SK-N-SH treated with all-trans-retinoic acid at 6 μM for 48 hours (cell line): ENCODE results near the gene ZNF618.

Source experiments
- ARNTL ChIP-seq: fragments of 450-650 bp; formaldehyde crosslinking; IDR thresholded peaks from 2 replicates; pipeline ENCODE4 v1.5.0; 2020; ENCODE audit warnings: low read depth, mild to moderate bottlenecking, moderate library complexity, borderline replicate concordance
- ESRRG ChIP-seq: fragments of 250-450 bp; sonication (Bioruptor Pico); IDR thresholded peaks from 2 replicates; pipeline ENCODE4 v1.6.1; 2021; ENCODE audit warnings: mild to moderate bottlenecking
- GLIS3 ChIP-seq: fragments of 250-450 bp; sonication (Bioruptor Pico); IDR thresholded peaks from 2 replicates; pipeline ENCODE4 v1.5.0; 2020; ENCODE audit warnings: mild to moderate bottlenecking, moderate library complexity
- ISL1 ChIP-seq: fragments of 250-450 bp; sonication (Bioruptor Pico); IDR thresholded peaks from 2 replicates; pipeline ENCODE4 v2.1.2; 2022; ENCODE audit warnings: mild to moderate bottlenecking, moderate library complexity
- OSR1 ChIP-seq: fragments of 250-450 bp; sonication (Bioruptor Pico); IDR thresholded peaks from 2 replicates; pipeline ENCODE4 v1.8.0; 2022; ENCODE audit warnings: moderate library complexity, mild to moderate bottlenecking, inconsistent platforms
- PATZ1 ChIP-seq: fragments of 250-450 bp; sonication (Bioruptor Pico); IDR thresholded peaks from 2 replicates; pipeline ENCODE4 v1.8.0; 2020; ENCODE audit warnings: mild to moderate bottlenecking, moderate library complexity, borderline replicate concordance
- POU6F1 ChIP-seq: fragments of 250-450 bp; sonication (Bioruptor Pico); IDR thresholded peaks from 2 replicates; pipeline ENCODE4 v1.8.0; 2021; ENCODE audit warnings: low read depth, mild to moderate bottlenecking, moderate library complexity, borderline replicate concordance
- PPARA ChIP-seq: fragments of 250-450 bp; sonication (Bioruptor Pico); IDR thresholded peaks from 2 replicates; pipeline ENCODE4 v1.5.0; 2020; ENCODE audit warnings: mild to moderate bottlenecking, borderline replicate concordance
- RARB ChIP-seq: fragments of 250-450 bp; sonication (Bioruptor Pico); IDR thresholded peaks from 2 replicates; pipeline ENCODE4 v1.8.0; 2021; ENCODE audit warnings: mild to moderate bottlenecking, moderate library complexity
- TOX ChIP-seq: fragments of 250-450 bp; sonication (Bioruptor Pico); IDR thresholded peaks from 2 replicates; pipeline ENCODE4 v1.8.0; 2021; ENCODE audit warnings: mild to moderate bottlenecking, moderate library complexity, borderline replicate concordance
- ZFP30 ChIP-seq: fragments of 450-650 bp; formaldehyde crosslinking; IDR thresholded peaks from 2 replicates; pipeline ENCODE4 v1.5.0; 2022; ENCODE audit warnings: mild to moderate bottlenecking, moderate library complexity
- ZNF565 ChIP-seq: fragments of 450-650 bp; formaldehyde crosslinking; conservative IDR thresholded peaks from 2 replicates; pipeline ENCODE4 v1.5.0; 2020; ENCODE audit warnings: low read depth, mild to moderate bottlenecking, moderate library complexity
- ZNF8 ChIP-seq: fragments of 450-650 bp; formaldehyde crosslinking; IDR thresholded peaks from 2 replicates; pipeline ENCODE4 v1.5.0; 2020; ENCODE audit warnings: mild to moderate bottlenecking, moderate library complexity

GRCh38 chr9:113960768-113961167, 84.7 kb downstream of the ZNF618 start:
- TF ChIP-seq PATZ1 (CRISPR knock-in tag), result no peak
- TF ChIP-seq GLIS3, result no peak
- no peak for TF ChIP-seq TOX (CRISPR knock-in tag)
- no peak for TF ChIP-seq ESRRG (CRISPR knock-in tag)
- no peak for TF ChIP-seq PPARA (CRISPR knock-in tag)
- no peak for TF ChIP-seq ZNF8
- TF ChIP-seq ZNF565 (CRISPR knock-in tag), result no peak
- no peak for TF ChIP-seq ZFP30 (CRISPR knock-in tag)
- TF ChIP-seq POU6F1 (CRISPR knock-in tag), result no peak
- no peak for TF ChIP-seq RARB (CRISPR knock-in tag)
- no peak for TF ChIP-seq ARNTL
- TF ChIP-seq ISL1, result no peak
- TF ChIP-seq OSR1, result no peak
